IMR-90 (cell line): ENCODE data around the gene ZNRF4.

ENCODE experiments used
- CTCF ChIP-seq: conservative IDR thresholded peaks from 2 replicates; pipeline ENCODE4 v1.5.1; 2012; ENCODE audit warnings: mild to moderate bottlenecking, low read depth, low read length, improper control_type of control experiment
- FOS ChIP-seq: fragments of 150-350 bp; IDR thresholded peaks from 2 replicates; pipeline ENCODE4 v1.6.1; 2016; ENCODE audit warnings: low read depth, low read length
- POLR2A ChIP-seq: IDR thresholded peaks from 2 replicates; pipeline ENCODE4 v1.6.1; 2012; ENCODE audit warnings: mild to moderate bottlenecking, low read depth, low read length
- RAD21 ChIP-seq: IDR thresholded peaks from 2 replicates; pipeline ENCODE4 v1.6.1; 2012; ENCODE audit warnings: low read length, improper control_type of control experiment

DNA sequence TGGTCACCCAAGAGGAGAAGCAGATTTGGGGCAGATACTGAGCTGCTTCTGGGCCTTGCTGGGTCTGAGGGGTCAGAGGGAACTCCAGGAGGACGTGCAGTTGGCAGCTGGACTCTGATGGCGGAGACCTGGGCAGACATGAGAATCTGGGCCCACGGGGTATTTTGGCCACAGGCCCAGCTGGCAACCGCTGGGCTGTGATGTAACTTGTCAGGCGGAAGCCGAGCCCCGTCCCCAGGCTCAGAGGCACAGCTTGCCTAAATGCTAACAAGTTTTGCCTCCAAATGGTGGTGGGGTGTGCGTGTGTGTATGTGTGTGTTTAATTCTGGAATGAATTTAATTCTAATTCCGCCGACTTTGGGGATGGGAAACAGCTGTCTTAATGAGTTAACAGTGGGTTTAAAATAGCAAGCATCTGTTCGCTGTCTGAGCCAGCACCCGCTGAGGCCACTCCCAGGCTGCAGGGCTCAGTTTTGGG is 11.6 kb downstream of the ZNRF4 start:
- TF ChIP-seq FOS: no peak
- TF ChIP-seq RAD21: no peak
- TF ChIP-seq CTCF: no peak
- no peak for TF ChIP-seq POLR2A
